ENCODE measurements around the gene HSPA8. TPM values are rescaled to one million over a fixed set of nuclear protein-coding genes. Genes with fewer than 3 reads are reported as not detected.

The HSPA8 gene
- total and polyA plus RNA-seq, 2 of the 13 experiments (the other 11 are each of a cell fraction or from before 2014, with no cell fraction given): 936 to 2,151 TPM

DNA sequence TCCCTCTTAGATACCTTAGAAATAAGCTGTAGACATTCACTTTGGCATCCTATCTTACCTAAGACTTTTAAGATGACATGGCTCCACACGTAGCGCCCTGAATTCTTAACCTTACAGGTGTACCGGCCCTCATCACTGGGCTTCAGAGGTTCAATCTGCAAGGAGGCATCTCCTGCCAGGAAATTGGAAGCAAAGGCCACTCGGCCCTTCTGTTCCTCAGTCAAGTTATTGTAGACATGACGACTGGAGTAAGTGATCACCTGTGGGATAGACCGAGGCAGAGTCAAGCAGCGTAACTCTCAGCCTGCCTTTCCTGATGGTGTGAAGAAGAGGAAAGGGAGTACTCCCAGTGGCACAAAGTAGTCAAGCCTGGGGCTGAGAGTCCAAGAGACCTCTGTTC is 22.5 kb upstream of the HSPA8 start (continued):
- TF ChIP-seq, protein P1, sequence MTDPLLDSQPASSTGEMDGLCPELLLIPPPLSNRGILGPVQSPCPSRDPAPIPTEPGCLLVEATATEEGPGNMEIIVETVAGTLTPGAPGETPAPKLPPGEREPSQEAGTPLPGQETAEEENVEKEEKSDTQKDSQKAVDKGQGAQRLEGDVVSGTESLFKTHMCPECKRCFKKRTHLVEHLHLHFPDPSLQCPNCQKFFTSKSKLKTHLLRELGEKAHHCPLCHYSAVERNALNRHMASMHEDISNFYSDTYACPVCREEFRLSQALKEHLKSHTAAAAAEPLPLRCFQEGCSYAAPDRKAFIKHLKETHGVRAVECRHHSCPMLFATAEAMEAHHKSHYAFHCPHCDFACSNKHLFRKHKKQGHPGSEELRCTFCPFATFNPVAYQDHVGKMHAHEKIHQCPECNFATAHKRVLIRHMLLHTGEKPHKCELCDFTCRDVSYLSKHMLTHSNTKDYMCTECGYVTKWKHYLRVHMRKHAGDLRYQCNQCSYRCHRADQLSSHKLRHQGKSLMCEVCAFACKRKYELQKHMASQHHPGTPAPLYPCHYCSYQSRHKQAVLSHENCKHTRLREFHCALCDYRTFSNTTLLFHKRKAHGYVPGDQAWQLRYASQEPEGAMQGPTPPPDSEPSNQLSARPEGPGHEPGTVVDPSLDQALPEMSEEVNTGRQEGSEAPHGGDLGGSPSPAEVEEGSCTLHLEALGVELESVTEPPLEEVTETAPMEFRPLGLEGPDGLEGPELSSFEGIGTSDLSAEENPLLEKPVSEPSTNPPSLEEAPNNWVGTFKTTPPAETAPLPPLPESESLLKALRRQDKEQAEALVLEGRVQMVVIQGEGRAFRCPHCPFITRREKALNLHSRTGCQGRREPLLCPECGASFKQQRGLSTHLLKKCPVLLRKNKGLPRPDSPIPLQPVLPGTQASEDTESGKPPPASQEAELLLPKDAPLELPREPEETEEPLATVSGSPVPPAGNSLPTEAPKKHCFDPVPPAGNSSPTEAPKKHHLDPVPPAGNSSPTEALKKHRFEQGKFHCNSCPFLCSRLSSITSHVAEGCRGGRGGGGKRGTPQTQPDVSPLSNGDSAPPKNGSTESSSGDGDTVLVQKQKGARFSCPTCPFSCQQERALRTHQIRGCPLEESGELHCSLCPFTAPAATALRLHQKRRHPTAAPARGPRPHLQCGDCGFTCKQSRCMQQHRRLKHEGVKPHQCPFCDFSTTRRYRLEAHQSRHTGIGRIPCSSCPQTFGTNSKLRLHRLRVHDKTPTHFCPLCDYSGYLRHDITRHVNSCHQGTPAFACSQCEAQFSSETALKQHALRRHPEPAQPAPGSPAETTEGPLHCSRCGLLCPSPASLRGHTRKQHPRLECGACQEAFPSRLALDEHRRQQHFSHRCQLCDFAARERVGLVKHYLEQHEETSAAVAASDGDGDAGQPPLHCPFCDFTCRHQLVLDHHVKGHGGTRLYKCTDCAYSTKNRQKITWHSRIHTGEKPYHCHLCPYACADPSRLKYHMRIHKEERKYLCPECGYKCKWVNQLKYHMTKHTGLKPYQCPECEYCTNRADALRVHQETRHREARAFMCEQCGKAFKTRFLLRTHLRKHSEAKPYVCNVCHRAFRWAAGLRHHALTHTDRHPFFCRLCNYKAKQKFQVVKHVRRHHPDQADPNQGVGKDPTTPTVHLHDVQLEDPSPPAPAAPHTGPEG (CRISPR knock-in tag; IDR thresholded peaks at IDR 0.05): no peak
- TF ChIP-seq, protein P2, sequence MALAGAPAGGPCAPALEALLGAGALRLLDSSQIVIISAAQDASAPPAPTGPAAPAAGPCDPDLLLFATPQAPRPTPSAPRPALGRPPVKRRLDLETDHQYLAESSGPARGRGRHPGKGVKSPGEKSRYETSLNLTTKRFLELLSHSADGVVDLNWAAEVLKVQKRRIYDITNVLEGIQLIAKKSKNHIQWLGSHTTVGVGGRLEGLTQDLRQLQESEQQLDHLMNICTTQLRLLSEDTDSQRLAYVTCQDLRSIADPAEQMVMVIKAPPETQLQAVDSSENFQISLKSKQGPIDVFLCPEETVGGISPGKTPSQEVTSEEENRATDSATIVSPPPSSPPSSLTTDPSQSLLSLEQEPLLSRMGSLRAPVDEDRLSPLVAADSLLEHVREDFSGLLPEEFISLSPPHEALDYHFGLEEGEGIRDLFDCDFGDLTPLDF (CRISPR knock-in tag; IDR thresholded peaks at IDR 0.05): no peak
- TF ChIP-seq SP2 (CRISPR knock-in tag; IDR thresholded peaks at IDR 0.05): no peak
- TF ChIP-seq CHD2 (IDR thresholded peaks at IDR 0.05; ENCODE audit: low read depth, low read length): no peak
- TF ChIP-seq GABPA (IDR thresholded peaks at IDR 0.05; ENCODE audit: low read depth, low read length): no peak
- no peak for TF ChIP-seq GABPA (CRISPR knock-in tag; IDR thresholded peaks at IDR 0.05; ENCODE audit: low read depth)
- no peak for TF ChIP-seq ZNF441 (CRISPR knock-in tag; IDR thresholded peaks at IDR 0.05; ENCODE audit: borderline replicate concordance)
- no peak for TF ChIP-seq TGIF2 (CRISPR knock-in tag; IDR thresholded peaks at IDR 0.05)
- TF ChIP-seq, protein P3, sequence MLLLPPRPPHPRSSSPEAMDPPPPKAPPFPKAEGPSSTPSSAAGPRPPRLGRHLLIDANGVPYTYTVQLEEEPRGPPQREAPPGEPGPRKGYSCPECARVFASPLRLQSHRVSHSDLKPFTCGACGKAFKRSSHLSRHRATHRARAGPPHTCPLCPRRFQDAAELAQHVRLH (CRISPR knock-in tag; IDR thresholded peaks at IDR 0.05; ENCODE audit: borderline replicate concordance, low read depth): no peak
